Thoracic aorta (tissue), 2 donors: Measurements from ENCODE around the gene TJP1. TPM values are rescaled to one million over a fixed set of nuclear protein-coding genes. Genes with fewer than 3 reads are reported as not detected.

Experiments used
- ATAC-seq: fragments of 150-250 bp; one replicate; pipeline ENCODE4 v1.8.0; 2017; ENCODE audit warnings: low read depth; ENCODE audit not compliant: insufficient number of reproducible peaks, low FRiP score
- DNase-seq: peaks from one replicate; pipeline ENCODE4 v3.0.0-alpha.2; 2020; ENCODE audit warnings: low spot score
- H3K27ac ChIP-seq, 2 donors: fragments of 200-600 bp; sonication (generic); 1 replicate in 1 of 2; 2 replicates in 1 of 2; pipeline ENCODE4 v1.5.1; 2016; ENCODE audit warnings: mild to moderate bottlenecking in 2 of 2, moderate library complexity in 2 of 2
- H3K27me3 ChIP-seq: fragments of 200-600 bp; sonication (generic); replicated peaks from 2 replicates; pipeline ENCODE4 v1.6.0; 2016; ENCODE audit warnings: mild to moderate bottlenecking; ENCODE audit not compliant: insufficient read depth
- H3K36me3 ChIP-seq: fragments of 200-600 bp; sonication (generic); one replicate; pipeline ENCODE4 v1.5.1; 2016
- H3K4me1 ChIP-seq, 2 donors: fragments of 200-600 bp; sonication (generic); 1 replicate in 1 of 2; 2 replicates in 1 of 2; pipeline versions ENCODE4 v1.5.1 to v1.6.0; 2016; ENCODE audit warnings: low read depth in 2 of 2, mild to moderate bottlenecking in 1 of 2; ENCODE audit not compliant: control insufficient read depth in 1 of 2
- H3K4me3 ChIP-seq: fragments of 200-600 bp; sonication (generic); 2 replicates; pipeline ENCODE4 v1.5.1; 2016; ENCODE audit warnings: mild to moderate bottlenecking
- H3K9me3 ChIP-seq: fragments of 200-600 bp; sonication (generic); 2 replicates; pipeline ENCODE4 v1.5.1; 2016
- total RNA-seq, 2 donors: library from RNA; depleted of rRNA; stranded (reverse); fragments of >200 nt; gene quantifications; one replicate each; pipeline versions ENCODE4 v1.1.0 to v1.2.3, GENCODE V29; 2016
- TF ChIP-seq, protein P1 (sequence below): fragments of 200-600 bp; sonication (generic); IDR thresholded peaks from one replicate; pipeline ENCODE4 v1.5.1; 2019; ENCODE audit warnings: antibody characterized with exemption

The TJP1 gene
- total RNA-seq, 2 donors from 2014 or later = 78.4 to 146 TPM

DNA sequence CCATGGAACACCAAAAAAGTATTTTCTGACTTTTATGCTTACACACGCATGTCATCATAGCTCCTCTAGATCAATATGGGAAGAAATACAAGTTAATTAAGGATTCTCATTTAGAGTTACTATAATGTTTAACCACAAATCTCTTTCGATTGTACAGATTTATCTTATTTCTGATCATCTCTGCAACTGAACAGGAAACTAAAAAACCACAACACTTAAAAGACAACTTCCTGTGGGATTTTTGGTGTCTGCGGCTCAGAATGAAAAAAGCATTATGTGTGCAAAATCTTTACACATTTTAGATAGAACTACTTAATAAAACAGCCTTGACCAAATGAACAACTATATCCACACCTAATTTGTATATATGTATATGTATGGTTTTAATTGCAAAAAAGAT, 3.0 kb upstream of the TJP1 start:
- H3K27ac ChIP-seq = no peak overlapping the region
- peaks cover 10 to 14% of the 10 kb centered on the region in 2 donors for H3K4me1 ChIP-seq

DNA sequence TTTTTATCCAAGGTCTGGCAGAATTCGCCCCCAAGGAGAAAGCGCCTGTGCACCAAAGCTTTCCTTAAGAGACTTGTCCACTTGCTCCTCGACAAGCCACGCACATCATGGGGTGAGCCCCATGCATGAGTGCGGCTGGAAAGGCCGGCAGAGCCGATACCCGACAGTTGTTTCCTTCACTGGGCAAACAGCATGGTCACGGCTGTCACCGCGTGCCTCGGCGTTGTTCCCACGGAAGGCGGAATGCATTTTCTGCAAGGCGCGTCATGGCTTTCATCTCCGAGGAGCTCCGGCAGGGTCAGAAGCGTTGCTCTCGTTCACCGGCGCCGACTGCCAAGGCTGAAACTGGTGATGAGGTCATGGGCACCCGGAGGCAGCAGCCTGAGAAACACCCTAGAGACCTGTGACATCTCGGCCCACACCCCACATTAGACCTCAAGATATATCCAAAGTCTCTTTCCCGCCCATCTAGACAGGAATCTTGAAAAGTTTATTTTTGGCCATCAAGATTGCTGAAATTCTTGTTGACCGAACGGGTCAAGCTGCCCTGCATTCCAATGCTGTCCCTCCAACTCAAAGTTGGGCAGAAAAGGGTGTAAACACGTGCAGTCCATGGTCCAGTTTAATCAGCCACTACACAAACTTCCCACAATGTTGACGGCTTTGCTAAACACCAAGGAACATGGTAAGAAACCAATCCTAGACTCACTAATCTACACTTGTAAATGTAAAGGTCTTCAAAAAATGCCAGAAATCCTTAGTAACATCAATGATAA, 604 bp upstream of the TJP1 start:
- Histone ChIP-seq H3K27me3 (no peaks in the 10 kb centered on the region), H3K27ac (peak overlapping the region; percentile 94 to 96), H3K36me3 (no peaks in the 10 kb centered on the region), H3K4me3 (peak overlapping the region; percentile 79), H3K9me3 (no peaks in the 10 kb centered on the region), H3K4me1 (peaks cover 16 to 26% of the 10 kb centered on the region in 2 donors)
- TF ChIP-seq, protein P1, sequence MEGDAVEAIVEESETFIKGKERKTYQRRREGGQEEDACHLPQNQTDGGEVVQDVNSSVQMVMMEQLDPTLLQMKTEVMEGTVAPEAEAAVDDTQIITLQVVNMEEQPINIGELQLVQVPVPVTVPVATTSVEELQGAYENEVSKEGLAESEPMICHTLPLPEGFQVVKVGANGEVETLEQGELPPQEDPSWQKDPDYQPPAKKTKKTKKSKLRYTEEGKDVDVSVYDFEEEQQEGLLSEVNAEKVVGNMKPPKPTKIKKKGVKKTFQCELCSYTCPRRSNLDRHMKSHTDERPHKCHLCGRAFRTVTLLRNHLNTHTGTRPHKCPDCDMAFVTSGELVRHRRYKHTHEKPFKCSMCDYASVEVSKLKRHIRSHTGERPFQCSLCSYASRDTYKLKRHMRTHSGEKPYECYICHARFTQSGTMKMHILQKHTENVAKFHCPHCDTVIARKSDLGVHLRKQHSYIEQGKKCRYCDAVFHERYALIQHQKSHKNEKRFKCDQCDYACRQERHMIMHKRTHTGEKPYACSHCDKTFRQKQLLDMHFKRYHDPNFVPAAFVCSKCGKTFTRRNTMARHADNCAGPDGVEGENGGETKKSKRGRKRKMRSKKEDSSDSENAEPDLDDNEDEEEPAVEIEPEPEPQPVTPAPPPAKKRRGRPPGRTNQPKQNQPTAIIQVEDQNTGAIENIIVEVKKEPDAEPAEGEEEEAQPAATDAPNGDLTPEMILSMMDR = no peak
- peak; percentile 48 for DNase-seq
- ATAC-seq = peak; percentile 68

More for the DNA sequence above, 3.0 kb upstream of the TJP1 start:
- DNase-seq (no peak), ATAC-seq (no peak)
- Histone ChIP-seq H3K27me3 (no peaks in the 10 kb centered on the region), H3K4me3 (no peak overlapping the region), H3K9me3 (no peaks in the 10 kb centered on the region), H3K36me3 (no peaks in the 10 kb centered on the region)
- TF ChIP-seq, protein P1 = no peak

DNA sequence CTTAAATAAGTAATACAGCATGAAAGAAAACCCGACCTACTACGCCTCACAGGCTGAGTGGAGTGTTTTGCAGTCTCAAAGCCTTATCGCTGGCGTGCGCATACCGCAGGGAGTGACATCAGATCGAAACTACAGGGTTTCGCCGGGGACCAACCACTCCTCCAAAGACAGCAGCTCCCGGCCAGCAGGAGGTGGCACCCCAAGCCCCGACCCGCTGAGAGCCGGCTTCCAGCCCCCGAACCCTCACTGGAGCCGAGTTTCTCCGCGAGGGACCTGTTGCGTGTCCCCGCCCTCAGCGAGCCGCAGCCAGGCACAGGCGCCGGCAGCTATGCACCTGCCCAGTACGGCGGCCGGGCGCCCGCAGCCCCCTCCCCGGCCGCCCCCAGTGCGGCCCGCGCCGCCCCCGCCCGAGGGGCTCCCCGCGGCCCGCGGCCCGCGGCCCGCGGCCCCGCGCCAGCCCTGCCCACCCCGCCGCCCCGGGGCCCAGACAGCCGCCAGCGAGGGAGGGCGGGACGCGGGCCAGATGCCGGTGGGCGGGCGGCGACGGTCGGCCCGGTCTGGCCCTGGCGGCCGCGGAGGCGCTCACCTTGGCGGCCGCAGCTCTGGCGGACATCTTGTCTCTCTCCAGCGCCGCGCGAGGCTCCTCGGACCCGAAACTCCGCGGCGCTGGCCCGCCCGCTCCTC, 710 bp downstream of the TJP1 start:
- ATAC-seq (peak; percentile 68), DNase-seq (no peak)
- H3K27ac ChIP-seq = peak overlapping the region; percentile 94 to 96

DNA sequence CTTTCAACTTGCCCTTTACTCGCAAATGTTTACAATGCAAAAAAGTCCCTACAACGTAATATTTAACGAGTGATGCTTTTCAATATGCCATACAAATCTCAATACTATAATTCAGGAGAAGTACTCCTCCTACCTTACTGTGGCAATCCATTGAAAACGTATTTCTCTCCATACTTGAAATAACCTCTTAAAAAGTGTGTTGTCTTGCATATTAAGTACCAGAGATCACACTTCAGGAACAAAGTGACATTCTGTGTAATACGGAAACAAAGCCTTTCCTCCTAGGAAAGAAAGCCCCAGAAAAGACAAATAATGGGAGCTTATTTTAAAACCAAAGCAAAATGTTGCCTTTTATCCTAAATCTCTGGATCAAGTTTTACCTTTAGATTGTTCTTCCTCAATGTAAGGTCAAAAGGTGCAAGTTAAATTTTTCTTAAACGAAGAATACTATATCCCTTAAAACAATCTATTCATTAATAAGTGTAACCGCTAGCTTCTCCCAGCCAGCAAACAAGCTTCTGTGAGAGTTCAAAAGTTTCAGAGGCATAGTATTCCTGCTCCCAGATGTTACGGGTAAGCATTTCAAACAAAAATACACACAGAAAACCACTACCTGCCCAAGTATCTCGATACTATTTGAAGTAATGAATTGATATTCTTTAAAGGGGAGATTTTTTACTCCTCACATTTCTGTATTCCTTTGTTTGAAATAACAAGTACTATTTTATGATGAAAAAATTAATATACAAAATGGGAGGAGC, 1.7 kb downstream of the TJP1 start:
- no peak for DNase-seq
- Histone ChIP-seq H3K4me3 (peak overlapping the region; percentile 79), H3K4me1 (peaks cover 16 to 31% of the 10 kb centered on the region in 2 donors), H3K27me3 (no peaks in the 10 kb centered on the region), H3K9me3 (no peaks in the 10 kb centered on the region), H3K36me3 (no peaks in the 10 kb centered on the region), H3K27ac (peak overlapping the region; percentile 94 to 96)
- no peak for ATAC-seq
- TF ChIP-seq, protein P1 = no peak

More for the DNA sequence above, 710 bp downstream of the TJP1 start:
- TF ChIP-seq, protein P1 = peak; percentile 31
- Histone ChIP-seq H3K4me3 (peak overlapping the region; percentile 79), H3K36me3 (no peaks in the 10 kb centered on the region), H3K9me3 (no peaks in the 10 kb centered on the region), H3K4me1 (peaks cover 16 to 26% of the 10 kb centered on the region in 2 donors), H3K27me3 (no peaks in the 10 kb centered on the region)

DNA sequence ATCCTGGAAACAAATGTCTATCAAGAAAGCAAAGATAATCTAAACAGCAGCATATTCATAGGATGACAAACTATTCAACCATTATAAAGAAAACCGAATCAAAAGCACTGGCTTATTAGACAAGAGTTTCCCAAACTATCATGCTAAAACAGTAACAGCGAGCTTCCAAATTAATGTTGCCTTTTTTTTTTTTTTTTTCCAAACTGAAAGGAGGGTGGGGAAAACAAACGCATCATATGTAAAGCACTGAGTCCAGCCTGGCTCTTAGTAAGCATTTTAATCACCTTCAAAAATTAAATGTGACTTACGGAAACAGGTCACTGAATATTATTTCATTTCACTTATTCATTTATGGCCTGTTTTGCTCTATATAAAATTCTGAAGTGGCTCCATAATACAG, 2.3 kb downstream of the TJP1 start:
- no peak overlapping the region for H3K27ac ChIP-seq
- H3K4me3 ChIP-seq = peak overlapping the region; percentile 79
- no peak for DNase-seq
- H3K9me3 ChIP-seq = no peaks in the 10 kb centered on the region
- peaks cover 16 to 35% of the 10 kb centered on the region in 2 donors for H3K4me1 ChIP-seq
- TF ChIP-seq, protein P1 = no peak
- no peaks in the 10 kb centered on the region for H3K36me3 ChIP-seq
- no peak for ATAC-seq
- H3K27me3 ChIP-seq = no peaks in the 10 kb centered on the region
